Measurements from ENCODE around the gene ATXN10.

ATXN10 gene

DNA sequence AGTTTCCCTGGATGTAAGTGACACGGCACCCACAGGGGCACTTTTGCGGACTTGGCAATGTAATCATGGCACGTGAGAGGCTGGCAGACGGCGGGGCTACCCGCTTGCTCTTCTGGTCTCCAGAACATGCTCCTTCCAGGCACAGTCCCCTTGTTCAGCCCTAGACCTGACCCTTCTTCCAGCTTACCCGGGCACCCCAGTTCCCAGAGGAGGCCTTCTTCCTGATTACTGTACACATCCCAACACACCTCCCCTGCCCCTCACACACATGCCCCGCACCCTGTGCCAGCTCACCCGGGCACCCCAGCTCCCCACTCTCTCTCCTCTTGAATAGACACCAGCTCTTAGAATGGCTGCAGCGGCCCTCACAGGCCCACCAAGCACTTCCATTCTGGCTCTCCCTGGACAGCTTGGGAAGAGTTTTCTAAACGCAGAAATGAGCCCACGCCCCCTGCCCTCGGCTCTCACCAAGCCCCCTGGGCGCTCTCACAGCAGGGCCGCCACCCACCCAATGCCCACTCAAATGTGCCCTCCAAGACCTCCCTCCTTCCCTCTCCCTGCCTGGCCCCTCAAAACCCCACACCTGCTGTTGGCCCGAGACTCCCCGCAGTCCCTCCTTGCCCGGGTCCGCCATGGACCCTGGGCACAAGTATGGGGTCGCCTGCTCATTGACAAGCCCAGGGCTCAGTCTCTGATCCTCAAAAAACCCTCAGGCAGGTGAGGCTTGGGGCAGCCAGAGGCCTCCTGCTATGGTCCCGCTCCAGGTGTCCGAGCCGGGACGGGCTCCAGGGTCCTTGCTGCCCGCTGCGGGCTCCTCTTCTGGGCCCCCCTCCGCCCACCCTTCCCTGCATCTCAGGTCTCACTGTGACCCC lies 216.8 kb downstream of the ATXN10 start:
- no peak for DNase-seq (ENCODE audit: extremely low spot score)
- ChIA-PET POLR2A (no interaction called here), CTCF (interaction anchor here (1.4 kb wide), 1 partner anchor 9 kb away, joined by 3 read pairs; no protein-coding TSS in a partner anchor)
- TF ChIP-seq, protein P1, sequence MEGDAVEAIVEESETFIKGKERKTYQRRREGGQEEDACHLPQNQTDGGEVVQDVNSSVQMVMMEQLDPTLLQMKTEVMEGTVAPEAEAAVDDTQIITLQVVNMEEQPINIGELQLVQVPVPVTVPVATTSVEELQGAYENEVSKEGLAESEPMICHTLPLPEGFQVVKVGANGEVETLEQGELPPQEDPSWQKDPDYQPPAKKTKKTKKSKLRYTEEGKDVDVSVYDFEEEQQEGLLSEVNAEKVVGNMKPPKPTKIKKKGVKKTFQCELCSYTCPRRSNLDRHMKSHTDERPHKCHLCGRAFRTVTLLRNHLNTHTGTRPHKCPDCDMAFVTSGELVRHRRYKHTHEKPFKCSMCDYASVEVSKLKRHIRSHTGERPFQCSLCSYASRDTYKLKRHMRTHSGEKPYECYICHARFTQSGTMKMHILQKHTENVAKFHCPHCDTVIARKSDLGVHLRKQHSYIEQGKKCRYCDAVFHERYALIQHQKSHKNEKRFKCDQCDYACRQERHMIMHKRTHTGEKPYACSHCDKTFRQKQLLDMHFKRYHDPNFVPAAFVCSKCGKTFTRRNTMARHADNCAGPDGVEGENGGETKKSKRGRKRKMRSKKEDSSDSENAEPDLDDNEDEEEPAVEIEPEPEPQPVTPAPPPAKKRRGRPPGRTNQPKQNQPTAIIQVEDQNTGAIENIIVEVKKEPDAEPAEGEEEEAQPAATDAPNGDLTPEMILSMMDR (IDR thresholded peaks at IDR 0.05; ENCODE audit: control extremely low read depth, extremely low read depth, low read depth, missing control alignments) = no peak

DNA sequence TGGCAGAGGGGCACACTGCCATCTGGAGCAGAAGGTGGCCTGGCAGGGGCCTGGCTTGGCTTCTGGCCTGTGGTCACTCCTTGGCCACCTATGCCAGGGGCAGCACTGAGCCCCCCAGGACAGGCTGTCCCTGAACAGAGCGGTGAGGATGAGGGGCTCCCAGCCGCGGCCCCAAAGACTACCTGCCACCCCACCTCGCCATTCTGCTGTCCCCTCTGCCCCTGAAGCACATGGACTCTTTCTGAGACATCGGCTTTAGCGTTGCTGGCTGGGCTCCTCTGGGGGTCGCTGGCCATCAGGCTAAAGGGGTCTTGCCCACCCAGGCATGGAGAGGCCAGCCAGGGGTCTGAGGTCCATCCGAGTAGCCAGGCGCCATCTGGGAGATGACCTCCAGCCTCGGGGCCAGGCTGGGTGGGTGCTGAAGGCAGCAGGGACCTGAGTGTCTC lies 217.5 kb downstream of the ATXN10 start:
- DNase-seq (ENCODE audit: extremely low spot score) = no peak
- TF ChIP-seq, protein P1 (IDR thresholded peaks at IDR 0.05; ENCODE audit: control extremely low read depth, extremely low read depth, low read depth, missing control alignments) = no peak
- ChIA-PET POLR2A (no interaction called here), CTCF (interaction anchor here (1.4 kb wide), 1 partner anchor 10 kb away, joined by 3 read pairs; no protein-coding TSS in a partner anchor)

DNA sequence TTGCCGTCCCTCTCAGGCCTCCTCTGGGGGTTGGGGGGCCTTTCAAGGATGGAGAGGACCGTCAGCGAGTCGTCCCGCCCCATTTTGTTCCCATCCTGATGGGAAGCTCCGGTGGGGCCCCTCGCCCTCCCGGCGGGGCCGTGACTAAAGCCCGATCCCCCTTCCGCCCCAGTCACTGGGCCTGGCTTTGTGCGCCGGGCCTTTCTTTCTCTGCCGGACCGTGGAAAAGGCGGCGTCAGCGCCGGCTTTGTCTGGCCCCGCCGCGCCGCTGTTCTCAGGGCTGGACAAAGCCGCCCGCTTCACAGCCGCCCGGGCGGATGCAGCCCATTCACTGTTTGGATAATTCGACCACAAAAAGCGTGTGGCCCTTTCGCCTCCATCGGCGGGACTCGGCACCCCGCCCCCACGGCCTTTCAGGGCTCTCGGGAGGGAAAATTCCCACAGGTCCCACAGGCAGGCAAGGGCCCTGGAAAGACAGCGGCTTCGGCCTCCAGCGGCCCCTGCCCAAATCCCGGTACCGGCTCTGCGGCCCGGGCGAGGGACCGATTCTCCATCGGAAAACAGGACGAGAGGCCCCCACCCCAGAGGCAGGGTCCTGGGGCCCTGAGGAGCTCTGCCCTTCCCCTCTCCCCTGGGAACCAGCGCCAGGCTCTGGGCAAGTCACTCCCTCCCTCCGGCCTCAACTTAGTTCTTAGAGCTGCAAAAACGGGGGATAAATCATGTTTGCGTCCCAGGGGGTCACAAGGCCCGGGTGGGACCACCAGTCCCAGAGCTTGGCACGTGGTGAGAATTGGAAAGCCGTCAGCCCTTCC lies 218.1 kb downstream of the ATXN10 start:
- CTCF ChIA-PET = no interaction called here
- TF ChIP-seq, protein P1 (IDR thresholded peaks at IDR 0.05; ENCODE audit: control extremely low read depth, extremely low read depth, low read depth, missing control alignments) = no peak
- POLR2A ChIA-PET = no interaction called here
- DNase-seq (ENCODE audit: extremely low spot score) = no peak

GRCh38 chr22:45890351-45890635 lies 218.7 kb downstream of the ATXN10 start:
- no peak for DNase-seq (ENCODE audit: extremely low spot score)
- TF ChIP-seq, protein P1 (IDR thresholded peaks at IDR 0.05; ENCODE audit: control extremely low read depth, extremely low read depth, low read depth, missing control alignments) = no peak
- ChIA-PET CTCF (no interaction called here), POLR2A (no interaction called here)

GRCh38 chr22:45891021-45891421 lies 219.4 kb downstream of the ATXN10 start:
- DNase-seq (ENCODE audit: extremely low spot score) = no peak
- ChIA-PET POLR2A (no interaction called here), CTCF (no interaction called here)
- TF ChIP-seq, protein P1 (IDR thresholded peaks at IDR 0.05; ENCODE audit: control extremely low read depth, extremely low read depth, low read depth, missing control alignments) = no peak

- ChIA-PET POLR2A (no interaction called here), CTCF (no interaction called here)
- TF ChIP-seq, protein P1 (IDR thresholded peaks at IDR 0.05; ENCODE audit: control extremely low read depth, extremely low read depth, low read depth, missing control alignments) = no peak
- no peak for DNase-seq (ENCODE audit: extremely low spot score)
Observed at GRCh38 chr22:45891471-45891995, 219.9 kb downstream of the ATXN10 start.

Data from GM10248 (cell line).